Bronchial epithelial cell (primary cell): ENCODE measurements around the gene IFT122. TPM values are rescaled to one million over a fixed set of nuclear protein-coding genes. Genes with fewer than 3 reads are reported as not detected.

Experiments used
- DNase-seq: peaks from one replicate; pipeline ENCODE4 v3.0.0-alpha.2; 2010; ENCODE audit warnings: low read depth
- FAIRE-seq: peaks from 2 replicates; lab custom pipeline; 2011; peaks lifted over from hg19 to GRCh38; lab: Jason Lieb, UNC
- H3K27me3 ChIP-seq: 2 replicates; pipeline ENCODE4 v1.5.1; 2011; ENCODE audit warnings: low read length; ENCODE audit not compliant: control insufficient read depth, insufficient read depth
- H3K36me3 ChIP-seq: 2 replicates; pipeline ENCODE4 v1.5.1; 2011; ENCODE audit warnings: low read length; ENCODE audit not compliant: control insufficient read depth, insufficient read depth
- H3K4me3 ChIP-seq: 2 replicates; pipeline ENCODE4 v1.5.1; 2011; ENCODE audit warnings: mild to moderate bottlenecking, low read depth, low read length, control low read depth
- CTCF ChIP-seq: IDR thresholded peaks from 2 replicates; pipeline ENCODE4 v1.5.1; 2011; ENCODE audit warnings: mild to moderate bottlenecking, moderate library complexity, low read length, control low read depth, inconsistent platforms; ENCODE audit not compliant: insufficient read depth, severe bottlenecking
- total RNA-seq: library from RNA; depleted of rRNA; stranded (reverse); fragments of >200 nt; gene quantifications from 2 replicates; pipeline ENCODE4 v1.2.1, GENCODE V29; 2014

The IFT122 gene
- total RNA-seq, 1 donor from 2014 or later = 10.0 TPM

DNA sequence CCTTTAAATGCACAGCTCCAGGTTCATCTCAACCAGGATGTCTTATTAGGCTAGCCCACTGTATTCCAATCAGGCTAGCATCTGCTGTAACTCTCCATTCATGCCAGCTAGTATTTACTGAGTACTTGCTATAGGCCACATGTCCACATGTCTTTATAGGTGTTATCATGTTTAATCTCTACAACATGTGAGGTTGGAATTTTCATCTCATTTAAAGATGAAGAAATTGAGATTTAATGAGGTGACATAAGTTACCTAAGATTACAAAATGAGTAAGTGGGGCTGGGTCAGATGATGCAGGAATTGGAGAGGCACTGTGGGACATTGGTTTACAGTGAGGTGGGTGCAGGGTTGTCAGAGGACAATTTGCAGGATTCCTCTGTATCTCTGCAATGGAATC is 2.9 kb downstream of the IFT122 start:
- no peak for TF ChIP-seq CTCF
- no peak overlapping the region for H3K4me3 ChIP-seq
- FAIRE-seq (no peak), DNase-seq (no peak)
- H3K36me3 ChIP-seq = no peaks in the 10 kb centered on the region
- no peaks in the 10 kb centered on the region for H3K27me3 ChIP-seq

DNA sequence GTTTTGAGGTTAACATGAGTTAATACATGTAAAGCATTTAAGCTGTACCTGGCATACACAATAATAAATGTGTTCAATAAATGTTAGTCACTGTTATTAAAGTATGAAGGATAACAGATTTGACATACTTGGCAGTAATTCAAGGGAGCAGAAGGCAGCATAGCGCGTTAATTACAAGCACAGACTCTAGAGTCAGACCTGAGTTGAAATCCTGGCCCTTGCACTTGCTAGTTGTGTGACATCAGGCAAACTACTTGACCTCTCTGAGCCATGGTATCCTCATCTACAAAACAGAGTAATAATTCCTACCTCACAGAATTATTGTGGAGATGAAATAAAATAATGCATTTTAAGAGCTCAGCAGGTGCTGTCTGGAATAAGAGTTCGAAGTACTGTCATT is 5.4 kb downstream of the IFT122 start:
- Histone ChIP-seq H3K4me3 (no peak overlapping the region), H3K27me3 (no peaks in the 10 kb centered on the region), H3K36me3 (no peaks in the 10 kb centered on the region)
- no peak for DNase-seq
- TF ChIP-seq CTCF = no peak
- FAIRE-seq = no peak

DNA sequence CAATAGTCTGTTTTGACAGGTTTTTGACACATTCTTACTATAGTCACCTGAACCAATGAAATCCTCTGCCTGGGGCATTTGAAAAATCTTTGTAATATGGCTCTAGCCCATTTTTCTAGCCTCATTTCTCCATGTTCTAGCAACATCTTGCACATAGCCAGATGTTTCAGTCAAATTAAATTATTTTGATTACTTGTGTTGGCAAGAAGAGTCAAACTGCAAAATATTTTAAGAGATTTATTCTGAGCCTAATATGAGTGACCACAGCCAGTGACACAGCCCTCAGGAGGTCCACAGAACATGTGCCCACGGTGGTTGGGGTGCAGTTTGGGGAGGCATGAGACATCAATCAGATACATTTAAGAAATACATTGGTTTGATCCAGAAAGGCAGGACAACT is 6.9 kb downstream of the IFT122 start:
- H3K4me3 ChIP-seq = no peak overlapping the region
- H3K27me3 ChIP-seq = no peaks in the 10 kb centered on the region
- FAIRE-seq = no peak
- no peaks in the 10 kb centered on the region for H3K36me3 ChIP-seq
- DNase-seq = no peak
- TF ChIP-seq CTCF = no peak

GRCh38 chr3:129448186-129448895 is 8.3 kb downstream of the IFT122 start:
- no peak for FAIRE-seq

DNA sequence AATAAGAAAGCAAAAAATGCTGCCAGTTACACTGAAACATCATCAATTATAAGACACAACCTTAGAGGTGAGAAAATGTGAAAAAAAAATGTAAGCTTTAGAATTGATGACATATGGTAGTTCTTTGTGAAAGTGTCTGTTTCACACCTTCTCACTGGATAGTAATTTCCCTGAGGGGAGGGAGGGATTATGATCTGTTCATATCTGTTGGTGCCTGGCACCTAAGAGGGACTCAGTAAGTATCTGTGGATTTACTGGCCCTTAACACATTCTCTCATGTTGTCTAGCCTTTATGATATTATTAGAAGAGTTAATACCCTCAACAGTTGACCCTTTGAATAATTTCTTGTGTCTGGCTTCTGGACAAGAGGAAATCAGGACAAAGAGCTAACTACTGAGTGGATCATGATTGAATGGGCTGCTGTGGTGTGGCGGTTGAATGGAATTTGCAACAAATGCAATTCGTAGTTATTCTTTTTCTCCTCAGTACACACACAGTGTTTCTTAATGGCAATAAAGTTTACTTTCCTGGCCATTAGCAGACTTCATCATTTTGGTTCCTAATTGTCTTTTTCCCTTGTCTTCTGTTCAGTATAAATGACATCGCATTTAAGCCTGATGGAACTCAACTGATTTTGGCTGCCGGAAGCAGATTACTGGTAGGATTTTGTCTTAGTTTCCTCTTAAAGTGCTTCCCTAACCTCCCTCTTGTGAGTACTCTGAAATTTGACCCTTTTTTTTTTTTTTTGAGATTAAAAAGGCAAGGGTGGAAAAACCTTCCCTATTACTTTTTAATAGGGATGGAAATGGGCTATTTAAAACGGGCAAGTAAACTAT is 9.5 kb downstream of the IFT122 start:
- no peak for TF ChIP-seq CTCF
- no peak overlapping the region for H3K4me3 ChIP-seq
- no peak for FAIRE-seq
- no peaks in the 10 kb centered on the region for H3K27me3 ChIP-seq
- DNase-seq = peak; percentile 68
- H3K36me3 ChIP-seq = no peaks in the 10 kb centered on the region

More at GRCh38 chr3:129448186-129448895, 8.3 kb downstream of the IFT122 start:
- H3K4me3 ChIP-seq = no peak overlapping the region
- DNase-seq = no peak
- TF ChIP-seq CTCF = no peak
- H3K36me3 ChIP-seq = no peaks in the 10 kb centered on the region
- no peaks in the 10 kb centered on the region for H3K27me3 ChIP-seq
